Measurements from ENCODE around the gene ABCA1.

ABCA1 gene

DNA sequence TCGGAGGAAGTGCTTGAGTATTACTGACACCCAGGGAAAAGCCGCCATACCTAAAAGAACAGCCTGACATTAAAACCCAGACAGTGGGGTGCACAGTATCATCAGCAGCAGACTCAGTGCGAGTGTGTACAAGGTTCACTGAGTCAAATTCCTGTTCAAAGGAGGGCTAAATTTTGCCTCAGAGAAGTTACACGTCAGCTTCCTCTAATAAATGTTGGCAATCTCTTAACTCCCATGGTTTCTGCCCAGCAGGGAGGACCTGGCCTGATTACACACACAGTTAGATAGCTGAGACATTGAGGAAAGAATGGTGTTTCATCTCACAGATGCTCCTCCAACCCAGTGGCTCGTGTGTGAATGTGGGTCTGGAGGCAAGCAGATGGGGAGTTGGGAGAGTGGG is 125.8 kb downstream of the ABCA1 start:
- Histone ChIP-seq H3K9me3 (ENCODE audit: insufficient read depth, low read depth, low read length) (no peaks in the 10 kb centered on the region), H3K36me3 (ENCODE audit: insufficient read depth, low read depth, low read length) (peaks cover 88% of the 10 kb centered on the region), H3K4me3 (ENCODE audit: low read length) (no peak overlapping the region)

GRCh38 chr9:104800068-104800785 is 127.7 kb downstream of the ABCA1 start:
- H3K27me3 ChIP-seq (ENCODE audit: insufficient read depth, low read length) = no peaks in the 10 kb centered on the region
- no peak overlapping the region for H3K4me3 ChIP-seq (ENCODE audit: low read length)
- no peaks in the 10 kb centered on the region for H3K9me3 ChIP-seq (ENCODE audit: insufficient read depth, low read depth, low read length)
- H3K27ac ChIP-seq (ENCODE audit: low read length) = no peak overlapping the region
- no peaks in the 10 kb centered on the region for H3K4me1 ChIP-seq (ENCODE audit: insufficient read depth, low read length)
- peaks cover 89% of the 10 kb centered on the region for H3K36me3 ChIP-seq (ENCODE audit: insufficient read depth, low read depth, low read length)
- no peak overlapping the region for H3K9ac ChIP-seq (ENCODE audit: low read depth, low read length)

More for the DNA sequence above, 125.8 kb downstream of the ABCA1 start:
- Histone ChIP-seq H3K27ac (ENCODE audit: low read length) (no peak overlapping the region), H3K27me3 (ENCODE audit: insufficient read depth, low read length) (no peaks in the 10 kb centered on the region), H3K9ac (ENCODE audit: low read depth, low read length) (no peak overlapping the region), H3K4me1 (ENCODE audit: insufficient read depth, low read length) (no peaks in the 10 kb centered on the region)

- no peaks in the 10 kb centered on the region for H3K27me3 ChIP-seq (ENCODE audit: insufficient read depth, low read length)
- no peaks in the 10 kb centered on the region for H3K9me3 ChIP-seq (ENCODE audit: insufficient read depth, low read depth, low read length)
- H3K27ac ChIP-seq (ENCODE audit: low read length) = no peak overlapping the region
- H3K4me1 ChIP-seq (ENCODE audit: insufficient read depth, low read length) = no peaks in the 10 kb centered on the region
- no peak overlapping the region for H3K4me3 ChIP-seq (ENCODE audit: low read length)
- no peak overlapping the region for H3K9ac ChIP-seq (ENCODE audit: low read depth, low read length)
- peaks cover 91% of the 10 kb centered on the region for H3K36me3 ChIP-seq (ENCODE audit: insufficient read depth, low read depth, low read length)
These were observed 129.6 kb downstream of the ABCA1 start for GRCh38 chr9:104798209-104798995.

- H3K4me3 ChIP-seq (ENCODE audit: low read length) = no peak overlapping the region
- H3K4me1 ChIP-seq (ENCODE audit: insufficient read depth, low read length) = no peaks in the 10 kb centered on the region
- no peaks in the 10 kb centered on the region for H3K9me3 ChIP-seq (ENCODE audit: insufficient read depth, low read depth, low read length)
- H3K9ac ChIP-seq (ENCODE audit: low read depth, low read length) = no peak overlapping the region
- H3K36me3 ChIP-seq (ENCODE audit: insufficient read depth, low read depth, low read length) = peaks cover 95% of the 10 kb centered on the region
- H3K27me3 ChIP-seq (ENCODE audit: insufficient read depth, low read length) = no peaks in the 10 kb centered on the region
- no peak overlapping the region for H3K27ac ChIP-seq (ENCODE audit: low read length)
These were observed 132.1 kb downstream of the ABCA1 start for GRCh38 chr9:104795857-104796256.

GRCh38 chr9:104795082-104795481 is 132.9 kb downstream of the ABCA1 start:
- no peak overlapping the region for H3K9ac ChIP-seq (ENCODE audit: low read depth, low read length)
- H3K4me3 ChIP-seq (ENCODE audit: low read length) = no peak overlapping the region
- H3K4me1 ChIP-seq (ENCODE audit: insufficient read depth, low read length) = no peaks in the 10 kb centered on the region
- peaks cover 93% of the 10 kb centered on the region for H3K36me3 ChIP-seq (ENCODE audit: insufficient read depth, low read depth, low read length)
- no peaks in the 10 kb centered on the region for H3K9me3 ChIP-seq (ENCODE audit: insufficient read depth, low read depth, low read length)
- H3K27ac ChIP-seq (ENCODE audit: low read length) = no peak overlapping the region
- H3K27me3 ChIP-seq (ENCODE audit: insufficient read depth, low read length) = no peaks in the 10 kb centered on the region

DNA sequence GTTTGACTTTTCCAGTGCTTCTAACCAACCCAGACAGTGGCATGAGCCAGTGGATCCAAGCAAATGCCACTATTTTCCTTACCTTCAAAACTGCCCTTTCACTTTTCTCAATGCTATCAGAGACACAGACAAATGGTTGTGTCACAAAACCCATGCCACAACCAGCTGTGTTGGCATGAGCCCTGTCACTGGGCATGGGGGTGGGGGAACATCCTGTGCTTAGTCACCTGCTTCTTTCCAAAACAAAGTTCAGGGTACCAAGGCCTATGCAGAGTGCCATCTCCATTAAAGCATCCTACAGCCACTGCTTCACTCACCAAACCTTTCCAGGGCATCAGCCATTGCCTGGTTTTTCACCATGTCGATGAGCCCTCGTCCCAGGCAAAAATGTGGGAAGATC is 133.9 kb downstream of the ABCA1 start:
- peaks cover 95% of the 10 kb centered on the region for H3K36me3 ChIP-seq (ENCODE audit: insufficient read depth, low read depth, low read length)
- no peak overlapping the region for H3K27ac ChIP-seq (ENCODE audit: low read length)
- H3K9me3 ChIP-seq (ENCODE audit: insufficient read depth, low read depth, low read length) = no peaks in the 10 kb centered on the region
- no peak overlapping the region for H3K4me3 ChIP-seq (ENCODE audit: low read length)
- H3K4me1 ChIP-seq (ENCODE audit: insufficient read depth, low read length) = no peaks in the 10 kb centered on the region
- no peak overlapping the region for H3K9ac ChIP-seq (ENCODE audit: low read depth, low read length)
- no peaks in the 10 kb centered on the region for H3K27me3 ChIP-seq (ENCODE audit: insufficient read depth, low read length)

GRCh38 chr9:104788251-104788650 is 139.7 kb downstream of the ABCA1 start:
- Histone ChIP-seq H3K4me1 (ENCODE audit: insufficient read depth, low read length) (no peaks in the 10 kb centered on the region), H3K9me3 (ENCODE audit: insufficient read depth, low read depth, low read length) (no peaks in the 10 kb centered on the region), H3K9ac (ENCODE audit: low read depth, low read length) (no peak overlapping the region), H3K4me3 (ENCODE audit: low read length) (no peak overlapping the region), H3K27ac (ENCODE audit: low read length) (no peak overlapping the region), H3K27me3 (ENCODE audit: insufficient read depth, low read length) (no peaks in the 10 kb centered on the region), H3K36me3 (ENCODE audit: insufficient read depth, low read depth, low read length) (peaks cover 85% of the 10 kb centered on the region)

- Histone ChIP-seq H3K4me1 (ENCODE audit: insufficient read depth, low read length) (no peaks in the 10 kb centered on the region), H3K27ac (ENCODE audit: low read length) (no peak overlapping the region), H3K36me3 (ENCODE audit: insufficient read depth, low read depth, low read length) (peaks cover 85% of the 10 kb centered on the region)
These were observed 140.5 kb downstream of the ABCA1 start for GRCh38 chr9:104787306-104788015.

GRCh38 chr9:104786293-104786692 is 141.7 kb downstream of the ABCA1 start:
- no peak overlapping the region for H3K4me3 ChIP-seq (ENCODE audit: low read length)
- no peak overlapping the region for H3K27ac ChIP-seq (ENCODE audit: low read length)
- no peaks in the 10 kb centered on the region for H3K9me3 ChIP-seq (ENCODE audit: insufficient read depth, low read depth, low read length)
- H3K4me1 ChIP-seq (ENCODE audit: insufficient read depth, low read length) = no peaks in the 10 kb centered on the region
- no peaks in the 10 kb centered on the region for H3K27me3 ChIP-seq (ENCODE audit: insufficient read depth, low read length)
- peaks cover 81% of the 10 kb centered on the region for H3K36me3 ChIP-seq (ENCODE audit: insufficient read depth, low read depth, low read length)
- no peak overlapping the region for H3K9ac ChIP-seq (ENCODE audit: low read depth, low read length)

More at GRCh38 chr9:104787306-104788015, 140.5 kb downstream of the ABCA1 start:
- Histone ChIP-seq H3K4me3 (ENCODE audit: low read length) (no peak overlapping the region), H3K9me3 (ENCODE audit: insufficient read depth, low read depth, low read length) (no peaks in the 10 kb centered on the region), H3K27me3 (ENCODE audit: insufficient read depth, low read length) (no peaks in the 10 kb centered on the region), H3K9ac (ENCODE audit: low read depth, low read length) (no peak overlapping the region)

DNA sequence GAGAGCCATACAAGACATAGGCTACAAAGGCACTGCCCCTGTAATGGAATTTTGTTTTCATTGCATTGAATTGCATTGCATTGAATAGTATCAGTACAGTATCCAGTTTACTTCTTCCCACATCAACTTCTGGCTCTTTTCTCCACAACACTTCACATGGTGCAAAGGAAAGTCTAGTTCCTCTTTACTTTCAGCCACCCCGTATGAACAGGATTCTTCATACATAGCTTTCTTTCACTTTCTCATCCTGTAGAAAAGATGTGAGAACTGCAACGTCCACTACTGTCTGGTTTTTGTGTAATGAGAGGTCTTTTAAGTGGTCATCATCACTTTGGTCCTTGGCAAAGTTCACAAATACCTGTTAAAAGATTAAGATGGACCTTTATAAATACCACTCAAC is 143.9 kb downstream of the ABCA1 start:
- Histone ChIP-seq H3K27ac (ENCODE audit: low read length) (no peak overlapping the region), H3K9me3 (ENCODE audit: insufficient read depth, low read depth, low read length) (no peaks in the 10 kb centered on the region), H3K36me3 (ENCODE audit: insufficient read depth, low read depth, low read length) (peaks cover 61% of the 10 kb centered on the region), H3K4me3 (ENCODE audit: low read length) (no peak overlapping the region), H3K27me3 (ENCODE audit: insufficient read depth, low read length) (no peaks in the 10 kb centered on the region), H3K9ac (ENCODE audit: low read depth, low read length) (no peak overlapping the region), H3K4me1 (ENCODE audit: insufficient read depth, low read length) (no peaks in the 10 kb centered on the region)

- H3K9me3 ChIP-seq (ENCODE audit: insufficient read depth, low read depth, low read length) = no peaks in the 10 kb centered on the region
- peaks cover 56% of the 10 kb centered on the region for H3K36me3 ChIP-seq (ENCODE audit: insufficient read depth, low read depth, low read length)
- no peaks in the 10 kb centered on the region for H3K27me3 ChIP-seq (ENCODE audit: insufficient read depth, low read length)
- H3K9ac ChIP-seq (ENCODE audit: low read depth, low read length) = no peak overlapping the region
- no peak overlapping the region for H3K4me3 ChIP-seq (ENCODE audit: low read length)
- no peak overlapping the region for H3K27ac ChIP-seq (ENCODE audit: low read length)
- no peaks in the 10 kb centered on the region for H3K4me1 ChIP-seq (ENCODE audit: insufficient read depth, low read length)
These were observed 144.4 kb downstream of the ABCA1 start for GRCh38 chr9:104783588-104783987.

Data from iPS-20b (cell line).